Measurements from ENCODE around the gene KDELR3. TPM values are rescaled to one million over a fixed set of nuclear protein-coding genes. Genes with fewer than 3 reads are reported as not detected.
A peak's percentile ranks its signal among the peaks of the same experiment; 100 is the strongest.

The KDELR3 gene
- total RNA-seq, 1 donor from 2014 or later = 127 TPM

- no peak overlapping the region for H3K4me3 Mint-ChIP-seq (ENCODE audit: unreplicated experiment)
- H3K27ac Mint-ChIP-seq (ENCODE audit: unreplicated experiment) = peak overlapping the region; percentile 36
- TF ChIP-seq CTCF (IDR thresholded peaks at IDR 0.05) = no peak
Observed at GRCh38 chr22:38479096-38479837, 11.4 kb downstream of the KDELR3 start.

GRCh38 chr22:38481162-38481870, 13.4 kb downstream of the KDELR3 start:
- peak overlapping the region; percentile 81 for H3K27ac Mint-ChIP-seq (ENCODE audit: unreplicated experiment)
- no peaks in the 10 kb centered on the region for H3K27me3 Mint-ChIP-seq (ENCODE audit: low read depth)
- peaks cover 33% of the 10 kb centered on the region for H3K4me1 Mint-ChIP-seq (ENCODE audit: low read depth)
- no peak for TF ChIP-seq CTCF (IDR thresholded peaks at IDR 0.05)
- H3K9me3 Mint-ChIP-seq (ENCODE audit: low read depth) = no peaks in the 10 kb centered on the region
- H3K4me3 Mint-ChIP-seq (ENCODE audit: unreplicated experiment) = no peak overlapping the region
- no peak for DNase-seq (ENCODE audit: low spot score)
- peaks cover 46% of the 10 kb centered on the region for H3K36me3 Mint-ChIP-seq (ENCODE audit: low read depth)

More at GRCh38 chr22:38479096-38479837, 11.4 kb downstream of the KDELR3 start:
- no peak for DNase-seq (ENCODE audit: low spot score)
- peaks cover 36% of the 10 kb centered on the region for H3K36me3 Mint-ChIP-seq (ENCODE audit: low read depth)
- H3K9me3 Mint-ChIP-seq (ENCODE audit: low read depth) = no peaks in the 10 kb centered on the region
- H3K4me1 Mint-ChIP-seq (ENCODE audit: low read depth) = peaks cover 29% of the 10 kb centered on the region
- H3K27me3 Mint-ChIP-seq (ENCODE audit: low read depth) = no peaks in the 10 kb centered on the region

- no peak for DNase-seq (ENCODE audit: low spot score)
- Mint-ChIP-seq H3K9me3 (ENCODE audit: low read depth) (no peaks in the 10 kb centered on the region), H3K4me3 (ENCODE audit: unreplicated experiment) (no peak overlapping the region), H3K27ac (ENCODE audit: unreplicated experiment) (peak overlapping the region; percentile 64), H3K27me3 (ENCODE audit: low read depth) (no peaks in the 10 kb centered on the region), H3K4me1 (ENCODE audit: low read depth) (peaks cover 33% of the 10 kb centered on the region), H3K36me3 (ENCODE audit: low read depth) (peaks cover 50% of the 10 kb centered on the region)
- no peak for TF ChIP-seq CTCF (IDR thresholded peaks at IDR 0.05)
Observed at GRCh38 chr22:38481871-38482332, 14.0 kb downstream of the KDELR3 start.

- Mint-ChIP-seq H3K9me3 (ENCODE audit: low read depth) (no peaks in the 10 kb centered on the region), H3K4me1 (ENCODE audit: low read depth) (peaks cover 29% of the 10 kb centered on the region), H3K4me3 (ENCODE audit: unreplicated experiment) (no peak overlapping the region), H3K27ac (ENCODE audit: unreplicated experiment) (peak overlapping the region; percentile 8), H3K27me3 (ENCODE audit: low read depth) (no peaks in the 10 kb centered on the region), H3K36me3 (ENCODE audit: low read depth) (peaks cover 48% of the 10 kb centered on the region)
- DNase-seq (ENCODE audit: low spot score) = no peak
- no peak for TF ChIP-seq CTCF (IDR thresholded peaks at IDR 0.05)
Observed at GRCh38 chr22:38482662-38483308, 14.9 kb downstream of the KDELR3 start.

- peak overlapping the region; percentile 46 for H3K27ac Mint-ChIP-seq (ENCODE audit: unreplicated experiment)
- DNase-seq (ENCODE audit: low spot score) = no peak
- no peak for TF ChIP-seq CTCF (IDR thresholded peaks at IDR 0.05)
- H3K27me3 Mint-ChIP-seq (ENCODE audit: low read depth) = no peaks in the 10 kb centered on the region
- no peak overlapping the region for H3K4me3 Mint-ChIP-seq (ENCODE audit: unreplicated experiment)
- H3K4me1 Mint-ChIP-seq (ENCODE audit: low read depth) = peaks cover 27% of the 10 kb centered on the region
- H3K36me3 Mint-ChIP-seq (ENCODE audit: low read depth) = peaks cover 53% of the 10 kb centered on the region
- H3K9me3 Mint-ChIP-seq (ENCODE audit: low read depth) = no peaks in the 10 kb centered on the region
Observed at GRCh38 chr22:38484244-38484643, 16.3 kb downstream of the KDELR3 start.

All from chondrocyte (in vitro differentiated cells).